ENCODE data around the gene BACH2.

- no peak for TF ChIP-seq CTCF (IDR thresholded peaks at IDR 0.05; ENCODE audit: low read depth, low read length, poor library complexity, severe bottlenecking)
- no peak for TF ChIP-seq EZH2phosphoT487 (IDR thresholded peaks at IDR 0.05; ENCODE audit: borderline replicate concordance, low read length)
Observed at GRCh38 chr6:90036963-90037362, 259.7 kb downstream of the BACH2 start.
